ENCODE measurements around the gene AHNAK2.
"Not testable (repeated sequence)": the region's sequence is repeated elsewhere in the genome, so short reads cannot be mapped to it uniquely, and the experiment has no call there.

DNA sequence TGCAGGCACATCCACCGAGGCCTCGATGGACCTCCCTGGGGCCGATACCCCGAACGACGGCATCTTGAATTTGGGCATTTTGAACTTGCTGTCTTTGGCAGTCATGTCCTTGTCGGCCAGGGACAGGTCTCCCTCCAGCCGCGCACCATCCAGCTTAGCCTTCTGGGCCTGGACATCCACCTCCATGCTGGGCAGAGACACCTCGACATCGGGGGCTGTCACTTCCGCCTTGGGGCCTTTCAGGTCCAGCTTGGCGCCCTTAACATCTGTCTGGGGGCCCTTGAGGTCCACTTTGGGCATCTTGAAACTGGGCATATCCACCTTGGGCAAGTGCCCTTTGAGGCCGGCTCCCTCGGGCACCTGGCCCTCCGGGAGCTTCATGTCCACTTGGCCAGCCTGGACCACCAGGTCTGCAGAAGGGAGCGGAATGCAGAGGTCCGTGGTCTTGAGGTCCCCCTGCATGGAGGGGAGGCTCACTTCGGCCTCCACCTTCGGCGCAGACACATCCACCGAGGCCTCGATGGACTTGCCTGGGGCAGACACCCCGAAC is 28.7 kb downstream of the AHNAK2 start:
- TF ChIP-seq, protein P1, sequence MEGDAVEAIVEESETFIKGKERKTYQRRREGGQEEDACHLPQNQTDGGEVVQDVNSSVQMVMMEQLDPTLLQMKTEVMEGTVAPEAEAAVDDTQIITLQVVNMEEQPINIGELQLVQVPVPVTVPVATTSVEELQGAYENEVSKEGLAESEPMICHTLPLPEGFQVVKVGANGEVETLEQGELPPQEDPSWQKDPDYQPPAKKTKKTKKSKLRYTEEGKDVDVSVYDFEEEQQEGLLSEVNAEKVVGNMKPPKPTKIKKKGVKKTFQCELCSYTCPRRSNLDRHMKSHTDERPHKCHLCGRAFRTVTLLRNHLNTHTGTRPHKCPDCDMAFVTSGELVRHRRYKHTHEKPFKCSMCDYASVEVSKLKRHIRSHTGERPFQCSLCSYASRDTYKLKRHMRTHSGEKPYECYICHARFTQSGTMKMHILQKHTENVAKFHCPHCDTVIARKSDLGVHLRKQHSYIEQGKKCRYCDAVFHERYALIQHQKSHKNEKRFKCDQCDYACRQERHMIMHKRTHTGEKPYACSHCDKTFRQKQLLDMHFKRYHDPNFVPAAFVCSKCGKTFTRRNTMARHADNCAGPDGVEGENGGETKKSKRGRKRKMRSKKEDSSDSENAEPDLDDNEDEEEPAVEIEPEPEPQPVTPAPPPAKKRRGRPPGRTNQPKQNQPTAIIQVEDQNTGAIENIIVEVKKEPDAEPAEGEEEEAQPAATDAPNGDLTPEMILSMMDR (CRISPR knock-in tag; IDR thresholded peaks at IDR 0.05): not testable (repeated sequence)
- TF ChIP-seq, protein P2, sequence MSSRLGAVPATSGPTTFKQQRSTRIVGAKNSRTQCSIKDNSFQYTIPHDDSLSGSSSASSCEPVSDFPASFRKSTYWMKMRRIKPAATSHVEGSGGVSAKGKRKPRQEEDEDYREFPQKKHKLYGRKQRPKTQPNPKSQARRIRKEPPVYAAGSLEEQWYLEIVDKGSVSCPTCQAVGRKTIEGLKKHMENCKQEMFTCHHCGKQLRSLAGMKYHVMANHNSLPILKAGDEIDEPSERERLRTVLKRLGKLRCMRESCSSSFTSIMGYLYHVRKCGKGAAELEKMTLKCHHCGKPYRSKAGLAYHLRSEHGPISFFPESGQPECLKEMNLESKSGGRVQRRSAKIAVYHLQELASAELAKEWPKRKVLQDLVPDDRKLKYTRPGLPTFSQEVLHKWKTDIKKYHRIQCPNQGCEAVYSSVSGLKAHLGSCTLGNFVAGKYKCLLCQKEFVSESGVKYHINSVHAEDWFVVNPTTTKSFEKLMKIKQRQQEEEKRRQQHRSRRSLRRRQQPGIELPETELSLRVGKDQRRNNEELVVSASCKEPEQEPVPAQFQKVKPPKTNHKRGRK (CRISPR knock-in tag; IDR thresholded peaks at IDR 0.05): not testable (repeated sequence)
- TF ChIP-seq ZNF354B (CRISPR knock-in tag; IDR thresholded peaks at IDR 0.05); CBX1 (IDR thresholded peaks at IDR 0.05; ENCODE audit: low read depth); MYC (CRISPR knock-in tag; IDR thresholded peaks at IDR 0.05; ENCODE audit: borderline replicate concordance); ZNF513 (CRISPR knock-in tag; conservative IDR thresholded peaks at IDR 0.05): not testable (repeated sequence)
